ENCODE results near the gene CRLF1.

DNA sequence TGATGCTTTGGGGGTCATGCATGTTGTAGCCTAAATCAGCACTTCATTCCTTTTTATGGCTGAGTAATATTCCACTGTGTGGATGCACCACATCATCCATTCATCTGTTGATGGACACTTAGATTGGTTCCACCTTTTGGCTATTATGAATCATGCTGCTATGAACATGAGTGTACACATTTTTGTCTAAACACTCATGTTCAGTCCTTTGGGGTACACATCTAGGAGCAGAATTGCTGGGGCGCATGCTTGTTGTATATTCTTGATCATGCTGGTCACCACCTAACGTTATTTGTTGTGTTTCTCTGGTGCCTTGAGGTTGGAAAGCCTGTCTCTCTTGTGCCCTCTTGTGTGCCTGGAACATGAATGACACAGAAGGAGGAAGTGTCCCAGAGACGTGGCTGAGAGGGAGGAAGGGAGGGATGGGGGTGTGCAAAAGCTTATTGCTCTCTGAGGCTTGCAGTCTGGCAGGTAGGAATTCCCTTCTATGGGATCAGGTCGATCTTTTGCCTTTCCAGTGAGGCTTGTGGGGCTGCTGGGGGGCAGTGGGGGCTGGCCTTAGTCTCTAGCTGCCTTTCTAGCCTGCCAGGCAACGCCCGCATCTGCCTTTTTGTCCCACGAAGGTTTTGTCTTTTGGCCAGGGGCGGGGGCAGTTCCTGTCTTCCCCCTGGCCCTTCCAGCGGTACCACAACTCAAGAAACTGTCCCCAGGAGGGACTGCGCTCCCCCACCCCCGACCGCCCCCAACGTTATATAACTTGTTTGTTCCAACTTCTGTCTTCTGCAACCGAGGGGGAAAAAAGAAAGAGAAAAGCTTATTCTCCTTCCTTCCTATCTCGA, 37.8 kb upstream of the CRLF1 start:
- TF ChIP-seq, protein P1, sequence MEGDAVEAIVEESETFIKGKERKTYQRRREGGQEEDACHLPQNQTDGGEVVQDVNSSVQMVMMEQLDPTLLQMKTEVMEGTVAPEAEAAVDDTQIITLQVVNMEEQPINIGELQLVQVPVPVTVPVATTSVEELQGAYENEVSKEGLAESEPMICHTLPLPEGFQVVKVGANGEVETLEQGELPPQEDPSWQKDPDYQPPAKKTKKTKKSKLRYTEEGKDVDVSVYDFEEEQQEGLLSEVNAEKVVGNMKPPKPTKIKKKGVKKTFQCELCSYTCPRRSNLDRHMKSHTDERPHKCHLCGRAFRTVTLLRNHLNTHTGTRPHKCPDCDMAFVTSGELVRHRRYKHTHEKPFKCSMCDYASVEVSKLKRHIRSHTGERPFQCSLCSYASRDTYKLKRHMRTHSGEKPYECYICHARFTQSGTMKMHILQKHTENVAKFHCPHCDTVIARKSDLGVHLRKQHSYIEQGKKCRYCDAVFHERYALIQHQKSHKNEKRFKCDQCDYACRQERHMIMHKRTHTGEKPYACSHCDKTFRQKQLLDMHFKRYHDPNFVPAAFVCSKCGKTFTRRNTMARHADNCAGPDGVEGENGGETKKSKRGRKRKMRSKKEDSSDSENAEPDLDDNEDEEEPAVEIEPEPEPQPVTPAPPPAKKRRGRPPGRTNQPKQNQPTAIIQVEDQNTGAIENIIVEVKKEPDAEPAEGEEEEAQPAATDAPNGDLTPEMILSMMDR (IDR thresholded peaks at IDR 0.05): no peak; the same call in 1 of the 2 replicates
- TF ChIP-seq ZFX (IDR thresholded peaks at IDR 0.05; ENCODE audit: borderline replicate concordance): no peak

All from 22Rv1 (cell line).